Measurements from ENCODE around the gene CHRNA5. TPM values are rescaled to one million over a fixed set of nuclear protein-coding genes. Genes with fewer than 3 reads are reported as not detected.

Gene CHRNA5
- polyA plus RNA-seq, 4 donors: 5.8 to 11.1 (median 8.1) TPM

DNA sequence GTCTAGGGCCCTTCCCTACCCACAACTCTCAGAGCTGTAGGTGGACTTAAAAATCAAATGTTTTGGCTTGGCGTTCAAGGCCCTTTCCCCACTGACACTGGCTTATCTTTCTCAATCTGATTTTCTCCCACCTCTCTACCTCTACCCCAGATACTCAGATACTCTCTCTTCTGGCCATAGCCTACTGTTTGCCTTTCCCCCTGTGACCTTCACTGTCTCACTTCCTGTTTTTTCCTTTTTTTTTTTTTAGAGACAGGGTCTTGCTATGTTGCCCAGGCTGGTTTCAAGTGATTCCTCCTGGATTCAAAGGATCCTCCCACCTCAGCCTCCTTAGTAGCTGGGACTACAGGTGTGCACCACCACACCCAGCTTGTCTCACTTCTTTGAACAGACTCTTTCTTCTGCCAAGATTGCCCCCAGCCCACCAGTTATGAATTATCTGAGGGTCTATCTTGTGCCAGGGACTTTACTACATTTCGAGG lies 71.1 kb downstream of the CHRNA5 start:
- no peak for DNase-seq (ENCODE audit: low read depth in 4 of 4, low spot score in 3 of 4)

DNA sequence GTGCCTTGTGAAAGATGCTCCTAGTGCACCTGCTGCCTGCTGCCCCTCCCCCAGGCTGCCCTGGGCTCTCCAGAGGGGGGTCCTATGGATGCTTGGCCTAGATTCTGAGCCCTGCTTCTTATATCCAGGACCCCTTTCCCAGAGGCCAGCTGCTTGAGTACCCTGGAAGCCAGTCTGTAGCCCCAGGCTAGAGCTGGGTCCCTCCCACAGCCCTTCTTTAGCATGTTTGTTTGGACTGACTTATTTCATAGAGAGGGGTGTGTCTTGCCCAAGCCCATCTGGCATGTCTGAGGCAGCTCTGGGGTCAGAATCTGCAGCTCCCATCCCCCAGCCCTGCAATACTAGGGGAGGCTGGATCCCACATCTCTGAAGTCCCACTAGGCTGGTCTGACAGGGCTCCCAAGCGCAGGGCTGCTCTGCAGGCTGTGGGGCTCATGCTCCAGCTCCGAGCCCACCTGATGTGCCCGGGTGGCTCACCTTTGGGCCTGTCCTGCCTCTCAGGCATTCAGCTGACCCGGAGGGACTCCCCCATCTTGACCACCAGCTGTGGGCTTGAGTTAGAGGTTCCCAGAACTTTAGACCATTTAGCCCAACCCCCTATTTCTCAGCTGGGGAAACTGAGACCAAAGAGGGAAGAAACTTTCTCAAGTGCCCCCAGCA lies 72.6 kb downstream of the CHRNA5 start:
- DNase-seq (ENCODE audit: low read depth in 4 of 4, low spot score in 3 of 4): no peak

DNA sequence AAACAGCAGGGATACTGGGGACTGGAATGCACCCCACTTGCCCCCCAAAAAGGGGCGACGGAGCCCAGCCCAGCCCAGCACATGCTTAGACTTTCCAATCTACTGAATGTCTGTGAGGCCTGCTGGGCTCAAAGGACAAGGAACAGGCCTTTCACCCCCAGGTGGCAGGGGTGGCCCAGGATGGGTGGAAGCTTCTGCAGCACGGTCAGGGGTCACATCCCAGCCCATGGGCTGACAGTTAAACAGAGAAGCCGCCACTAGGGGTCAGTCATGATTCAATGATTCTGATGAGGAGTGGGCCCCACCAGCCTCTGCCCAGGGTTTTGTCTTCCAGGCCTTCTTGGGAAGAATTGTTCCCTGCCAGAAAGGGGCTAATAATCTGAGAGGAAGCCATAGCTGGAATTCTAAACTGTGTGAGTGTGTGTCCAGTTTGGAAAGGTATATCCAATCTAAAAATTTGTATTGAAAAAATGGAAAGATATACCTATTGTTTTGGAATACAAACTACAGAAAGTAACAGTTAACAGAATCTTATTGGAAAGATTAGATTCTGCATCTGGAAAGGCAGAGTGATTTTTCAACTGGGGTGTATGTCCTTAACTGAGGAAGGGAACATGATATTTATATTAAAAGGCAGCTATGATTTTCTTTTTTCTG lies 73.5 kb downstream of the CHRNA5 start:
- peak in 2 of 4 donors; percentile 70 for DNase-seq (ENCODE audit: low read depth in 4 of 4, low spot score in 3 of 4)

DNA sequence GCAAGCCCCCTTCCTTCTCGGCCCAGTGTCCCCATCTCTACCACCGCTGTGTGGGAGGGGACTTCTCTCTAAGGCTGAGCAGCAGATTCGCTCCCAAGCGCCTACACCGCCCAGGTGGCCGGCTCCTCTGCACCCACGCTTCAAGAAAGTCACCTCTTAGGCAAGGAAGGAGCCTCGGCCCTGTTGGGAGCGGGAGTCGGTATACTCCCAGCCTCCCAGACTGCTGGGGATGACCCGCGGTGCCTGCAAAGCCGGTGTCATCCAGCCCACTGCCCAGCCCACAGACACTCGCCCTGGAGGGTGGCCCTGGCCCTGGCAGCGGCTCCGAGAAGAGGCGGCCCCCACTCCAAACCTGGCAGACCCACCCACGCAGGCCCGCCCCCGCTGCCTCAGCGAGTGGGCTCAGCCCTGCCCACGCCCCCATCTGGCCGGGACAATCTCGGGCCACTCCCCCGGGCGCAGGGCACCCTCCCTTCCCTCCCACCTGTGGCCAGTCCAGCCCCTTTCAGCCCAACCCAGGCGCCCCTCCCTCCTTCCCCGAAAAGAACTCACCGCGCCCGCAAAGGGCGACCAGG lies 75.3 kb downstream of the CHRNA5 start:
- no peak for DNase-seq (ENCODE audit: low read depth in 4 of 4, low spot score in 3 of 4)

DNA sequence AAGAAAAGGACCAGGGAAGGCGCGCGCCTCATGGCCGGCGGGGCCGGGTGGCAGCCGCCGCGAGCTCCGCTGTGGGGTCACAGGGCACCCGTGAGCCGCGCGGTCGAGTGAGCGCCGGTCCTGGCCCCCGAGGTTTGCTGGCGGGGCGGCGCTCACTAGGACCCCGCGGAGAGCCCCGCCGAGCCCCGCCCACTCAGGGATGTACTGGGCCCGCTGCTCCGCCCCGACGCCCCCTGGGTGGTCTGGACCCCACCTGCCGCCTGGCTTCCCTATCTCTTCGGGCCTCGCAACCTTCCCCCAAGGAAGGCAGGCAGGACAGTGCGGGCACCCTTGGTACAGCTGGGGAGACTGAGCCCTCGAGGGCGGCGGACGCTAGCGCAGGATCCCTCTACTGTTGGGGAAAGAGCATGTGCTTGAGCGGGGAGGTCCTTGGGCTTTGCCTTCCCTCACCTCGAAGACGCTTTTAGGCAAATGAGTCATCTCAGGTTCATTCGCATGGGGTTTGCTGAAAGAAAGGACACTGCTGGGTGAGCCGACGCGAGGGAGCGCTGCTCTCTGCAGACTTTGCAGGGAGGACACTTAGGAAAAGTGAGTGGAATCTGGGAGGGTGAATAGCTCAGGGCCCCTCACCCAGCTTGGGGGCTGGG lies 75.9 kb downstream of the CHRNA5 start, which contains the start of gene CHRNB4:
Gene CHRNB4 (minus strand): TSS at position 109 of the 647 bp plus-strand sequence. CDS start 77 bp downstream, at position 32.
- DNase-seq (ENCODE audit: low read depth in 4 of 4, low spot score in 3 of 4): peak in 1 of 4 donors; percentile 63

DNA sequence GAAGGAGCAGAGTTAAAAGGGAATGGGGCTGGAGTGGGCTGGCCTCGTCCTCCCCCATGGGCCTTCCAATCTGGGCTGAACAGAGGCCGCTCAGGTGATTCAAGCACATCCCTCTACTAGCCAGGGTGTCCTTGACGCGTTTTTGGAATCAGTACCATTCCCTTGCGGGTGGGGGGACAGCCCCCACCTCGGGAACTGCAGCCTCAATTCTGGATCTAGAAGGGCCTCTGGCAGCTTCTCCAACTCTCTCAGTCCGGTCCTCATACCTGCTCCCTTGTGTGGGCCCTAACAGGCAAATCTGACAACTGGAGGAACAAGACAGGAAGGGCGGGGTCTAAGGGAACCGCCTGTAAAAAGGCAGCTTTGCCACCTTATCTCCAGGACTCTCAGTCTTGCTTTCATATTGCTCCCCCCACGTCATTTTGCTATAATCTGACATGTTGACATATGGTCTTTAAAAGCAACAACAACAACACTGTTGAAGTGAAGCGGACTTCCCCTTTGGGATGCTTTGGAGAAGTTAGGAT lies 76.5 kb downstream of the CHRNA5 start:
- DNase-seq (ENCODE audit: low read depth in 4 of 4, low spot score in 3 of 4): no peak

DNA sequence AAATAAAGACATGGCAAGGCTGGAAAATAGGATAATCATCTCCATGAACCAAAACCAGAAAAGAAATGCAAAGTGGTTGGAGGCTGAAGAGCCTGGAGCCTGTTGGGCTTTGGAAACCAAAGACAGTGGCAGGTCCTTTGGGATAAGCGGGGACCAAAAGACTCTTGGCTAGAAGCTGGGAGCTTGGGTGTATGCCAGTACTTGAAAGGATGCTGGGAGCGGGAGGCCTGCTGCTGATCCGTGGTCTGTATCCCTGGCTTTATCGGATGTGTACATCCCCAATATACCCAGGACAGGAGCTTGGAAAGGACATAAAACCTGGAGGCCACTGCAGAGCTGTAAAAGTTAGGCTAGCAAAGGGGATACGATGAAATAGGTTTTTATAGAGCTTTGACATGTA lies 77.0 kb downstream of the CHRNA5 start:
- DNase-seq (ENCODE audit: low read depth in 4 of 4, low spot score in 3 of 4): no peak

Other genes with a start within 250 kb of the CHRNA5 start
- 10 to 100 TPM; 57.5 to 72.9 (median 60.6) TPM for gene CRABP1, start 225.2 kb upstream of the CHRNA5 start, polyA plus RNA-seq (ENCODE audit: insufficient read length in 4 of 4)
- 10 to 100 TPM; 57.4 to 70.6 (median 67.6) TPM for gene IREB2, start 127.3 kb upstream of the CHRNA5 start, polyA plus RNA-seq (ENCODE audit: insufficient read length in 4 of 4)
- gene HYKK, start 57.9 kb upstream of the CHRNA5 start, polyA plus RNA-seq (ENCODE audit: insufficient read length in 4 of 4): 10 to 100 TPM in 1 of 4 donors, 1 to 10 TPM in 3; 7.0 to 10.3 (median 7.8) TPM
- 100 to 1,000 TPM; 263 to 294 (median 288) TPM for gene PSMA4, start 25.1 kb upstream of the CHRNA5 start, polyA plus RNA-seq (ENCODE audit: insufficient read length in 4 of 4)
- 1 to 10 TPM in 1 of 4 donors, under 1 TPM in 3; 0.72 to 1.7 (median 0.89) TPM for gene CHRNA3, start 55.5 kb downstream of the CHRNA5 start, polyA plus RNA-seq (ENCODE audit: insufficient read length in 4 of 4)
- gene CHRNB4, start 75.7 kb downstream of the CHRNA5 start, polyA plus RNA-seq (ENCODE audit: insufficient read length in 4 of 4): 1 to 10 TPM; 2.9 to 3.5 (median 3.1) TPM
- 10 to 100 TPM; 21.6 to 35.1 (median 23.4) TPM for gene ADAMTS7, start 245.9 kb downstream of the CHRNA5 start, polyA plus RNA-seq (ENCODE audit: insufficient read length in 4 of 4)

Measured in right renal pelvis (tissue), 4 donors.